Adrenal gland (tissue), 5 donors: Measurements from ENCODE around the gene SOBP.

ENCODE experiments used
- POLR2A ChIP-seq, 2 donors: fragments of 450-650 bp; IDR thresholded peaks; one replicate each; pipeline ENCODE4 v1.6.1; 2017; ENCODE audit warnings: antibody characterized with exemption in 2 of 2, mild to moderate bottlenecking in 2 of 2, moderate library complexity in 1 of 2
- TF ChIP-seq, protein P1 (sequence below), 6 experiments: fragments of 450-650 bp in 4 of 6; fragments of 200-600 bp in 2 of 6; sonication (generic) in 1 of 6; IDR thresholded peaks; 1 replicate in 5 of 6; 2 replicates in 1 of 6; pipeline versions ENCODE4 v1.5.1 to v1.8.0; 2016 to 2021; ENCODE audit warnings: antibody characterized with exemption in 6 of 6, mild to moderate bottlenecking in 2 of 6, moderate library complexity in 1 of 6
- donor health status: DM: no; HTN: no; CAD: no.

- TF ChIP-seq, protein P1, sequence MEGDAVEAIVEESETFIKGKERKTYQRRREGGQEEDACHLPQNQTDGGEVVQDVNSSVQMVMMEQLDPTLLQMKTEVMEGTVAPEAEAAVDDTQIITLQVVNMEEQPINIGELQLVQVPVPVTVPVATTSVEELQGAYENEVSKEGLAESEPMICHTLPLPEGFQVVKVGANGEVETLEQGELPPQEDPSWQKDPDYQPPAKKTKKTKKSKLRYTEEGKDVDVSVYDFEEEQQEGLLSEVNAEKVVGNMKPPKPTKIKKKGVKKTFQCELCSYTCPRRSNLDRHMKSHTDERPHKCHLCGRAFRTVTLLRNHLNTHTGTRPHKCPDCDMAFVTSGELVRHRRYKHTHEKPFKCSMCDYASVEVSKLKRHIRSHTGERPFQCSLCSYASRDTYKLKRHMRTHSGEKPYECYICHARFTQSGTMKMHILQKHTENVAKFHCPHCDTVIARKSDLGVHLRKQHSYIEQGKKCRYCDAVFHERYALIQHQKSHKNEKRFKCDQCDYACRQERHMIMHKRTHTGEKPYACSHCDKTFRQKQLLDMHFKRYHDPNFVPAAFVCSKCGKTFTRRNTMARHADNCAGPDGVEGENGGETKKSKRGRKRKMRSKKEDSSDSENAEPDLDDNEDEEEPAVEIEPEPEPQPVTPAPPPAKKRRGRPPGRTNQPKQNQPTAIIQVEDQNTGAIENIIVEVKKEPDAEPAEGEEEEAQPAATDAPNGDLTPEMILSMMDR (IDR thresholded peaks at IDR 0.05), result no peak
- no peak for TF ChIP-seq POLR2A (IDR thresholded peaks at IDR 0.05)
Observed at GRCh38 chr6:107613651-107614379, 123.9 kb downstream of the SOBP start.
